CD4-positive, alpha-beta memory T cell (primary cell): ENCODE data around the gene BOC. TPM values are rescaled to one million over a fixed set of nuclear protein-coding genes. Genes with fewer than 3 reads are reported as not detected.

ENCODE experiments used
- CTCF ChIA-PET: fragments of 350-600 bp; sonication (Branson Sonifier 250); formaldehyde crosslinking; loops from one replicate; lab custom pipeline; 2021; ENCODE audit warnings: inconsistent platforms; ENCODE audit not compliant: partially characterized antibody; lab: Charles Lee
- POLR2A ChIA-PET: fragments of 350-600 bp; sonication (Branson Sonifier 250); formaldehyde crosslinking; loops from one replicate; lab custom pipeline; 2021; ENCODE audit not compliant: partially characterized antibody; lab: Charles Lee
- DNase-seq, 5 donors: peaks; one replicate each; pipeline versions ENCODE4 v3.0.0 to v3.0.0-alpha.2; 2020 to 2022; ENCODE audit warnings: mixed read lengths in 1 of 5
- H3K27ac ChIP-seq: one replicate; pipeline ENCODE4 v1.7.0; 2013; ENCODE audit warnings: low read depth, low read length
- H3K27me3 ChIP-seq: 2 replicates; pipeline ENCODE4 v1.7.0; 2013; ENCODE audit warnings: mild to moderate bottlenecking, low read length, moderate library complexity; ENCODE audit not compliant: insufficient read depth
- H3K36me3 ChIP-seq: 2 replicates; pipeline ENCODE4 v1.7.0; 2013; ENCODE audit warnings: mild to moderate bottlenecking, low read length, moderate library complexity; ENCODE audit not compliant: insufficient read depth
- H3K4me1 ChIP-seq: 2 replicates; pipeline ENCODE4 v1.7.0; 2013; ENCODE audit warnings: mild to moderate bottlenecking, low read length, moderate library complexity; ENCODE audit not compliant: insufficient read depth
- H3K4me3 ChIP-seq, 2 donors: one replicate each; pipeline ENCODE4 v1.7.0; 2013; ENCODE audit warnings: low read length in 2 of 2, mild to moderate bottlenecking in 1 of 2
- H3K9me3 ChIP-seq, 2 donors: one replicate each; pipeline ENCODE4 v1.7.0; 2013; ENCODE audit warnings: low read length in 2 of 2, control low read depth in 1 of 2; ENCODE audit not compliant: control insufficient read depth in 1 of 2
- H3K27ac Mint-ChIP-seq, 7 donors: one replicate each; pipeline ENCODE4 v1.8.0; 2020 to 2021; ENCODE audit warnings: mixed read lengths in 7 of 7, mild to moderate bottlenecking in 6 of 7, inconsistent platforms in 3 of 7, moderate library complexity in 3 of 7
- H3K27me3 Mint-ChIP-seq, 2 donors: one replicate each; pipeline ENCODE4 v1.8.0; 2020 to 2021; ENCODE audit warnings: mixed read lengths in 2 of 2
- H3K36me3 Mint-ChIP-seq, 2 donors: one replicate each; pipeline ENCODE4 v1.8.0; 2020 to 2021; ENCODE audit warnings: mixed read lengths in 2 of 2, inconsistent platforms in 1 of 2, mild to moderate bottlenecking in 1 of 2
- H3K4me1 Mint-ChIP-seq, 4 donors: one replicate each; pipeline ENCODE4 v1.8.0; 2020 to 2021; ENCODE audit warnings: mixed read lengths in 4 of 4, mild to moderate bottlenecking in 1 of 4
- H3K4me3 Mint-ChIP-seq, 8 donors: one replicate each; pipeline ENCODE4 v1.8.0; 2020 to 2021; ENCODE audit warnings: mixed read lengths in 8 of 8, mild to moderate bottlenecking in 7 of 8, moderate library complexity in 6 of 8, inconsistent platforms in 3 of 8
- H3K9me3 Mint-ChIP-seq, 8 donors: one replicate each; pipeline ENCODE4 v1.8.0; 2020 to 2021; ENCODE audit warnings: mixed read lengths in 8 of 8, mild to moderate bottlenecking in 5 of 8, inconsistent platforms in 3 of 8, moderate library complexity in 1 of 8
- intact Hi-C: fragments of 100-400 bp; cut with micrococcal nuclease; formaldehyde crosslinking; loops from one replicate; pipeline ENCODE4 v1.15.1; 2023
- polyA plus RNA-seq, 2 donors: library from polyadenylated mRNA; unstranded; fragments of 300-500 nt; fragmentation: Illumina TruSeq; gene quantifications; one replicate each; pipeline ENCODE4 v1.2.3, GENCODE V29; 2021
- total RNA-seq, 2 experiments: library from RNA; stranded (reverse); gene quantifications; one replicate each; pipeline ENCODE4 v1.2.3, GENCODE V29; 2021

The BOC gene
- total and polyA plus RNA-seq, 4 experiments from 2014 or later = not detected

GRCh38 chr3:113300596-113300995 is 89.2 kb downstream of the BOC start:
- H3K4me3 ChIP-seq = no peak overlapping the region
- H3K4me3 Mint-ChIP-seq = no peak overlapping the region
- no peaks in the 10 kb centered on the region for H3K27me3 Mint-ChIP-seq
- H3K9me3 ChIP-seq = no peaks in the 10 kb centered on the region
- H3K36me3 ChIP-seq = no peaks in the 10 kb centered on the region
- intact Hi-C loops = no loop called here
- no peaks in the 10 kb centered on the region for H3K4me1 ChIP-seq
- peaks cover 26 to 59% of the 10 kb centered on the region in 2 donors for H3K36me3 Mint-ChIP-seq
- POLR2A ChIA-PET = no interaction called here
- no peaks in the 10 kb centered on the region for H3K4me1 Mint-ChIP-seq
- no peak for DNase-seq
- H3K27ac Mint-ChIP-seq = no peak overlapping the region
- H3K9me3 Mint-ChIP-seq = peaks cover 0 to 2% (median 0%) of the 10 kb centered on the region in 8 donors
- CTCF ChIA-PET = interaction anchor here (1.3 to 1.6 kb wide), 2 partner anchors 12 to 277 kb away, joined by 3 to 4 read pairs; no protein-coding TSS in a partner anchor
- H3K27me3 ChIP-seq = no peaks in the 10 kb centered on the region
- H3K27ac ChIP-seq = no peak overlapping the region

- no peaks in the 10 kb centered on the region for H3K36me3 ChIP-seq
- no peak for DNase-seq
- no peaks in the 10 kb centered on the region for H3K4me1 ChIP-seq
- ChIA-PET CTCF (interaction anchor here (1.6 to 1.8 kb wide), 2 partner anchors 12 to 15 kb away, joined by 3 to 6 read pairs; no protein-coding TSS in a partner anchor), POLR2A (no interaction called here)
- Mint-ChIP-seq H3K4me3 (no peak overlapping the region), H3K36me3 (peaks cover 30 to 42% of the 10 kb centered on the region in 2 donors), H3K4me1 (no peaks in the 10 kb centered on the region), H3K9me3 (no peaks in the 10 kb centered on the region), H3K27me3 (no peaks in the 10 kb centered on the region), H3K27ac (no peak overlapping the region)
- H3K27ac ChIP-seq = no peak overlapping the region
- no peaks in the 10 kb centered on the region for H3K9me3 ChIP-seq
- intact Hi-C loops = no loop called here
- no peaks in the 10 kb centered on the region for H3K27me3 ChIP-seq
- H3K4me3 ChIP-seq = no peak overlapping the region
These were observed 92.7 kb downstream of the BOC start for GRCh38 chr3:113304102-113304501.

GRCh38 chr3:113304856-113305540 is 93.6 kb downstream of the BOC start:
- DNase-seq = no peak
- H3K27ac ChIP-seq = no peak overlapping the region
- Mint-ChIP-seq H3K27ac (no peak overlapping the region), H3K36me3 (peaks cover 31 to 41% of the 10 kb centered on the region in 2 donors), H3K4me3 (no peak overlapping the region), H3K9me3 (no peaks in the 10 kb centered on the region), H3K4me1 (no peaks in the 10 kb centered on the region), H3K27me3 (no peaks in the 10 kb centered on the region)
- intact Hi-C loops = no loop called here
- no peak overlapping the region for H3K4me3 ChIP-seq
- ChIA-PET CTCF (interaction anchor here (1.6 to 1.8 kb wide), 2 partner anchors 13 to 16 kb away, joined by 3 to 6 read pairs; no protein-coding TSS in a partner anchor), POLR2A (no interaction called here)
- H3K4me1 ChIP-seq = no peaks in the 10 kb centered on the region
- H3K36me3 ChIP-seq = no peaks in the 10 kb centered on the region
- no peaks in the 10 kb centered on the region for H3K9me3 ChIP-seq
- no peaks in the 10 kb centered on the region for H3K27me3 ChIP-seq

GRCh38 chr3:113310960-113311359 is 99.6 kb downstream of the BOC start:
- no peak overlapping the region for H3K27ac ChIP-seq
- ChIA-PET POLR2A (no interaction called here), CTCF (no interaction called here)
- Mint-ChIP-seq H3K27me3 (no peaks in the 10 kb centered on the region), H3K27ac (no peak overlapping the region), H3K4me3 (no peak overlapping the region), H3K36me3 (peaks cover 45 to 61% of the 10 kb centered on the region in 2 donors), H3K4me1 (no peaks in the 10 kb centered on the region), H3K9me3 (peaks cover 0 to 28% (median 20%) of the 10 kb centered on the region in 8 donors)
- no peaks in the 10 kb centered on the region for H3K27me3 ChIP-seq
- DNase-seq = no peak
- intact Hi-C loops = no loop called here
- H3K36me3 ChIP-seq = no peaks in the 10 kb centered on the region
- no peaks in the 10 kb centered on the region for H3K4me1 ChIP-seq
- no peaks in the 10 kb centered on the region for H3K9me3 ChIP-seq
- H3K4me3 ChIP-seq = no peak overlapping the region

- Mint-ChIP-seq H3K27me3 (no peaks in the 10 kb centered on the region), H3K36me3 (peaks cover 47 to 68% of the 10 kb centered on the region in 2 donors), H3K27ac (no peak overlapping the region), H3K4me1 (no peaks in the 10 kb centered on the region), H3K9me3 (peaks cover 0 to 32% (median 23%) of the 10 kb centered on the region in 8 donors), H3K4me3 (no peak overlapping the region)
- Histone ChIP-seq H3K4me1 (no peaks in the 10 kb centered on the region), H3K9me3 (no peaks in the 10 kb centered on the region), H3K27me3 (no peaks in the 10 kb centered on the region), H3K27ac (no peak overlapping the region), H3K36me3 (no peaks in the 10 kb centered on the region), H3K4me3 (no peak overlapping the region)
- ChIA-PET CTCF (no interaction called here), POLR2A (no interaction called here)
- no peak for DNase-seq
- intact Hi-C loops = no loop called here
These were observed 101.1 kb downstream of the BOC start for GRCh38 chr3:113312416-113312815.

- no peak overlapping the region for H3K4me3 Mint-ChIP-seq
- POLR2A ChIA-PET = no interaction called here
- intact Hi-C loops = no loop called here
- no peaks in the 10 kb centered on the region for H3K9me3 ChIP-seq
- no peaks in the 10 kb centered on the region for H3K27me3 Mint-ChIP-seq
- H3K36me3 Mint-ChIP-seq = peaks cover 56 to 87% of the 10 kb centered on the region in 2 donors
- H3K4me3 ChIP-seq = no peak overlapping the region
- H3K9me3 Mint-ChIP-seq = peaks cover 0 to 32% (median 23%) of the 10 kb centered on the region in 8 donors
- no peaks in the 10 kb centered on the region for H3K27me3 ChIP-seq
- H3K4me1 ChIP-seq = no peaks in the 10 kb centered on the region
- H3K27ac Mint-ChIP-seq = no peak overlapping the region
- DNase-seq = no peak
- CTCF ChIA-PET = no interaction called here
- no peak overlapping the region for H3K27ac ChIP-seq
- H3K4me1 Mint-ChIP-seq = no peaks in the 10 kb centered on the region
- H3K36me3 ChIP-seq = no peaks in the 10 kb centered on the region
These were observed 103.6 kb downstream of the BOC start for GRCh38 chr3:113314923-113315322.

- ChIA-PET POLR2A (no interaction called here), CTCF (no interaction called here)
- H3K4me3 Mint-ChIP-seq = no peak overlapping the region
- peaks cover 0 to 3% (median 0%) of the 10 kb centered on the region in 8 donors for H3K9me3 Mint-ChIP-seq
- Histone ChIP-seq H3K27me3 (no peaks in the 10 kb centered on the region), H3K27ac (no peak overlapping the region), H3K9me3 (no peaks in the 10 kb centered on the region), H3K4me3 (no peak overlapping the region), H3K36me3 (peaks cover 4% of the 10 kb centered on the region), H3K4me1 (no peaks in the 10 kb centered on the region)
- DNase-seq = no peak
- H3K36me3 Mint-ChIP-seq = peaks cover 13 to 46% of the 10 kb centered on the region in 2 donors
- no peaks in the 10 kb centered on the region for H3K27me3 Mint-ChIP-seq
- H3K27ac Mint-ChIP-seq = no peak overlapping the region
- intact Hi-C loops = no loop called here
- H3K4me1 Mint-ChIP-seq = no peaks in the 10 kb centered on the region
These were observed 118.4 kb downstream of the BOC start for GRCh38 chr3:113329757-113330156.
